Coronary artery (tissue), 2 donors: ENCODE results near the gene THAP3.
"Not testable (repeated sequence)": the region's sequence is repeated elsewhere in the genome, so short reads cannot be mapped to it uniquely, and the experiment has no call there.

Source experiments
- DNase-seq: peaks from one replicate; pipeline ENCODE4 v3.0.0-alpha.2; 2017; ENCODE audit warnings: low spot score
- H3K27ac ChIP-seq, 2 donors: fragments of 200-600 bp; sonication (generic); one replicate each; pipeline ENCODE4 v1.5.1; 2016 to 2019
- H3K4me3 ChIP-seq: fragments of 200-600 bp; sonication (generic); 2 replicates; pipeline ENCODE4 v1.5.1; 2016; ENCODE audit warnings: mild to moderate bottlenecking, moderate library complexity
- CTCF ChIP-seq: fragments of 200-600 bp; sonication (generic); IDR thresholded peaks from one replicate; pipeline ENCODE4 v1.5.1; 2019; ENCODE audit warnings: antibody characterized with exemption

Gene THAP3

GRCh38 chr1:6631058-6631457, 6.4 kb downstream of the THAP3 start:
- TF ChIP-seq CTCF: no peak
- Histone ChIP-seq H3K27ac (no peak overlapping the region), H3K4me3 (no peak overlapping the region)
- no peak for DNase-seq

GRCh38 chr1:6632588-6633514, 8.2 kb downstream of the THAP3 start:
- no peak for TF ChIP-seq CTCF
- no peak for DNase-seq
- H3K27ac ChIP-seq: no peak overlapping the region
- no peak overlapping the region for H3K4me3 ChIP-seq

- no peak for TF ChIP-seq CTCF
- DNase-seq: no peak
- no peak overlapping the region for H3K4me3 ChIP-seq
- H3K27ac ChIP-seq: no peak overlapping the region
Observed at GRCh38 chr1:6634371-6635052, 9.8 kb downstream of the THAP3 start.

GRCh38 chr1:6635161-6635909, 10.7 kb downstream of the THAP3 start:
- no peak overlapping the region for H3K27ac ChIP-seq
- H3K4me3 ChIP-seq: no peak overlapping the region
- DNase-seq: no peak
- no peak for TF ChIP-seq CTCF

GRCh38 chr1:6635910-6636760, 11.5 kb downstream of the THAP3 start:
- no peak for TF ChIP-seq CTCF
- peak overlapping the region; percentile 77 to 80 for H3K27ac ChIP-seq
- DNase-seq: no peak
- H3K4me3 ChIP-seq: no peak overlapping the region

GRCh38 chr1:6636778-6637177, 12.1 kb downstream of the THAP3 start:
- H3K27ac ChIP-seq: peak overlapping the region; percentile 77 to 80
- not testable (repeated sequence) for H3K4me3 ChIP-seq

More at GRCh38 chr1:6636778-6637177, 12.1 kb downstream of the THAP3 start:
- not testable (repeated sequence) for DNase-seq
